Upper lobe of left lung (tissue), 4 donors: ENCODE measurements around the gene UNC79.

Source experiments
- POLR2A ChIP-seq, 4 donors: fragments of 450-650 bp; IDR thresholded peaks; one replicate each; pipeline ENCODE4 v1.5.1; 2016 to 2017; ENCODE audit warnings: antibody characterized with exemption in 4 of 4, mild to moderate bottlenecking in 2 of 4
- POLR2AphosphoS5 ChIP-seq, 2 donors: sonication (generic); formaldehyde crosslinking; IDR thresholded peaks; one replicate each; pipeline ENCODE4 v1.5.1; 2017; ENCODE audit warnings: antibody characterized with exemption in 2 of 2
- TF ChIP-seq, protein P1 (sequence below), 6 experiments: fragments of 450-650 bp in 4 of 6; fragments of 200-600 bp in 2 of 6; sonication (generic) in 2 of 6; IDR thresholded peaks; one replicate each; pipeline ENCODE4 v1.5.1; 2016 to 2019; ENCODE audit warnings: antibody characterized with exemption in 6 of 6

DNA sequence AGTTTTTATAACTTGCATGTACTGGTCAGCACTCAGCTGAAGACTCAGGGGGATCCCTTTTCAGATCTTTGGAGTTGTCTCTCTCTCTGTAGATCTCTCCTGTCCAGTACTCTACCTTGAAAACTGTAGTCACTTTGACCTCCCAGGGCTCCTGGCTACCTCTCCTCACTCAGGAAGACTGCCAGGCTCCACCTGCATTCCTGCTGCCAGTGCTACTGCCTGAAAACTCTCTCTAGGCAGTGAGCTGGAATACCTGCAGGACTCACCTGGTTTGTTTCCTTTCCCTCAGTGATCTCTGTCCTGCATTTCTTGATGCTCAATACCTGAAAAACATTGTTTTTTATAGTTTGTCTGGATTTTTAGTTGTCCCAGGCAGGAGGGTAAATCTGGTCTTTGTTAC, 270.2 kb downstream of the UNC79 start:
- TF ChIP-seq, protein P1, sequence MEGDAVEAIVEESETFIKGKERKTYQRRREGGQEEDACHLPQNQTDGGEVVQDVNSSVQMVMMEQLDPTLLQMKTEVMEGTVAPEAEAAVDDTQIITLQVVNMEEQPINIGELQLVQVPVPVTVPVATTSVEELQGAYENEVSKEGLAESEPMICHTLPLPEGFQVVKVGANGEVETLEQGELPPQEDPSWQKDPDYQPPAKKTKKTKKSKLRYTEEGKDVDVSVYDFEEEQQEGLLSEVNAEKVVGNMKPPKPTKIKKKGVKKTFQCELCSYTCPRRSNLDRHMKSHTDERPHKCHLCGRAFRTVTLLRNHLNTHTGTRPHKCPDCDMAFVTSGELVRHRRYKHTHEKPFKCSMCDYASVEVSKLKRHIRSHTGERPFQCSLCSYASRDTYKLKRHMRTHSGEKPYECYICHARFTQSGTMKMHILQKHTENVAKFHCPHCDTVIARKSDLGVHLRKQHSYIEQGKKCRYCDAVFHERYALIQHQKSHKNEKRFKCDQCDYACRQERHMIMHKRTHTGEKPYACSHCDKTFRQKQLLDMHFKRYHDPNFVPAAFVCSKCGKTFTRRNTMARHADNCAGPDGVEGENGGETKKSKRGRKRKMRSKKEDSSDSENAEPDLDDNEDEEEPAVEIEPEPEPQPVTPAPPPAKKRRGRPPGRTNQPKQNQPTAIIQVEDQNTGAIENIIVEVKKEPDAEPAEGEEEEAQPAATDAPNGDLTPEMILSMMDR (IDR thresholded peaks at IDR 0.05): no peak
- no peak for TF ChIP-seq POLR2AphosphoS5 (IDR thresholded peaks at IDR 0.05)
- no peak for TF ChIP-seq POLR2A (IDR thresholded peaks at IDR 0.05)
